ENCODE results near the gene DHX35. TPM values are rescaled to one million over a fixed set of nuclear protein-coding genes. Genes with fewer than 3 reads are reported as not detected.

DHX35 gene
- total RNA-seq, 2 donors from 2014 or later = 12.2 to 16.1 TPM

- no peak overlapping the region for H3K4me3 ChIP-seq (ENCODE audit: low read length)
- Mint-ChIP-seq H3K4me3 (no peak overlapping the region), H3K9me3 (no peaks in the 10 kb centered on the region), H3K27ac (no peak overlapping the region), H3K36me3 (ENCODE audit: low read depth) (peaks cover 66% of the 10 kb centered on the region), H3K27me3 (ENCODE audit: insufficient read depth) (no peaks in the 10 kb centered on the region), H3K4me1 (no peaks in the 10 kb centered on the region)
- WGBS, 2 experiments (ENCODE audit: insufficient coverage in 1 of 2, insufficient read length in 1 of 2) = 99 to 100% methylated on average over 2 to 3 of the region's 3 CpGs
- peaks cover 86% of the 10 kb centered on the region for H3K36me3 ChIP-seq (ENCODE audit: control insufficient read depth, insufficient read depth, low read length)
- H3K9me3 ChIP-seq (ENCODE audit: control insufficient read depth, low read length) = no peaks in the 10 kb centered on the region
- DNase-seq = no peak
- no peak overlapping the region for H3K27ac ChIP-seq (ENCODE audit: low read depth, low read length)
- H3K9ac ChIP-seq (ENCODE audit: extremely low read depth, low read length, poor library complexity, severe bottlenecking) = no peak overlapping the region
- H3K4me1 ChIP-seq (ENCODE audit: control insufficient read depth, insufficient read depth, low read length) = no peaks in the 10 kb centered on the region
- TF ChIP-seq CTCF (conservative IDR thresholded peaks at IDR 0.05) = no peak
- H3K27me3 ChIP-seq (ENCODE audit: control insufficient read depth, insufficient read depth, low read length, poor library complexity, severe bottlenecking) = no peaks in the 10 kb centered on the region
Measured at GRCh38 chr20:38946836-38947235, 15.3 kb upstream of the DHX35 start.

DNA sequence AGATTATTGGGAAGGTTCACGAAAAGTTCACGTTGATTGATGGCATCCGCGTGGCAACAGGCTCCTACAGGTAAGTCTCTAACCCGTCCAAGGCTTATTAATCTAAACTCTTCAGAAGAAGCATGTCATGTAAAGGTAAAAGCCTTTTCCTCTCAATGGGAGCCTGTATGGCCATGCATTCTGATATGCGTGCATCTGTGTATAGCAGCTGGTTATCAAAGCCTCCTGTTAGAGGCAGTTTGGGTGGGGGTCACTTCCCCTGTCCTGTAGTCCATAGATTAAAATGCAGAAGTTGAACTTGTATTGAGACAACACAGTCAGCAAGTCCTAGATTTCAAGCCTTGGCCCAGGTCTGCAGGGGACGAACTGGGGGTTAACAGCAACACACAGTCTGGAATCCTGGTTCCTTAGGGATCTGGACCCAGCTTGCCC, 14.2 kb upstream of the DHX35 start:
- peaks cover 64% of the 10 kb centered on the region for H3K36me3 Mint-ChIP-seq (ENCODE audit: low read depth)
- no peak overlapping the region for H3K27ac Mint-ChIP-seq

DNA sequence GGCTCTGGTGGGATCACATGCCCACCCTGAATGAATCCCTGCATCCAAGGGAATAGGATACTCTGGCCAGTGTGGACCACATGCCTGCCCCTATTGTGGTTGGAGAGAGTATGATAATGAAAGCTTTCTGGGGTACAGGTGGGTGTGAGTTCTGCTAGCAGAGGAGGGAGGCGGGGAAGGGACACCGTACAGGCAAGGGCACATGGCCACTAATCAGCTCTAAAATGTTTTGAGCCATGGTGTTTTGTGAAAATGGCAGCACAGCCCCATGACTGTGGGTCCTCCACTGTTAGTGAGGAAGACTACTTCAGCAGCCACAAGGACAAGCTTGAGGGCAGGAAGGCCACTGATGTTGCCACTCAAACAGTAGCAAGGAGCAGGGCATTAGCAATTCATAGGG, 11.9 kb upstream of the DHX35 start:
- 92 to 96% methylated on average over 2 of the region's 2 CpGs for WGBS, 2 experiments (ENCODE audit: insufficient coverage in 1 of 2, insufficient read length in 1 of 2)
- Mint-ChIP-seq H3K4me1 (no peaks in the 10 kb centered on the region), H3K9me3 (no peaks in the 10 kb centered on the region), H3K36me3 (ENCODE audit: low read depth) (peaks cover 79% of the 10 kb centered on the region), H3K27me3 (ENCODE audit: insufficient read depth) (no peaks in the 10 kb centered on the region), H3K27ac (peak overlapping the region; percentile 76), H3K4me3 (no peak overlapping the region)
- Histone ChIP-seq H3K27ac (ENCODE audit: low read depth, low read length) (no peak overlapping the region), H3K9me3 (ENCODE audit: control insufficient read depth, low read length) (no peaks in the 10 kb centered on the region), H3K36me3 (ENCODE audit: control insufficient read depth, insufficient read depth, low read length) (peaks cover 81% of the 10 kb centered on the region), H3K4me1 (ENCODE audit: control insufficient read depth, insufficient read depth, low read length) (no peaks in the 10 kb centered on the region), H3K9ac (ENCODE audit: extremely low read depth, low read length, poor library complexity, severe bottlenecking) (no peak overlapping the region), H3K27me3 (ENCODE audit: control insufficient read depth, insufficient read depth, low read length, poor library complexity, severe bottlenecking) (no peaks in the 10 kb centered on the region), H3K4me3 (ENCODE audit: low read length) (no peak overlapping the region)
- no peak for TF ChIP-seq CTCF (conservative IDR thresholded peaks at IDR 0.05)
- DNase-seq = no peak

More for the DNA sequence above, 14.2 kb upstream of the DHX35 start:
- H3K9ac ChIP-seq (ENCODE audit: extremely low read depth, low read length, poor library complexity, severe bottlenecking) = no peak overlapping the region
- no peaks in the 10 kb centered on the region for H3K9me3 Mint-ChIP-seq
- no peak for TF ChIP-seq CTCF (conservative IDR thresholded peaks at IDR 0.05)
- H3K36me3 ChIP-seq (ENCODE audit: control insufficient read depth, insufficient read depth, low read length) = peaks cover 86% of the 10 kb centered on the region
- no peak overlapping the region for H3K4me3 ChIP-seq (ENCODE audit: low read length)
- WGBS, 2 experiments (ENCODE audit: insufficient coverage in 1 of 2, insufficient read length in 1 of 2) = 95 to 96% methylated on average over 7 of the region's 7 CpGs
- H3K27me3 ChIP-seq (ENCODE audit: control insufficient read depth, insufficient read depth, low read length, poor library complexity, severe bottlenecking) = no peaks in the 10 kb centered on the region
- no peak overlapping the region for H3K4me3 Mint-ChIP-seq
- H3K9me3 ChIP-seq (ENCODE audit: control insufficient read depth, low read length) = no peaks in the 10 kb centered on the region
- no peak overlapping the region for H3K27ac ChIP-seq (ENCODE audit: low read depth, low read length)
- no peaks in the 10 kb centered on the region for H3K27me3 Mint-ChIP-seq (ENCODE audit: insufficient read depth)
- no peak for DNase-seq
- no peaks in the 10 kb centered on the region for H3K4me1 ChIP-seq (ENCODE audit: control insufficient read depth, insufficient read depth, low read length)
- no peaks in the 10 kb centered on the region for H3K4me1 Mint-ChIP-seq

Data from endodermal cell (in vitro differentiated cells).